Parathyroid adenoma (tissue), 2 donors: ENCODE measurements around the gene HERC5.
"Not testable (repeated sequence)": the region's sequence is repeated elsewhere in the genome, so short reads cannot be mapped to it uniquely, and the experiment has no call there.

Experiments used
- H2AFZ ChIP-seq: fragments of 300-600 bp; sonication (generic); one replicate; pipeline ENCODE4 v1.7.0; 2017; ENCODE audit warnings: antibody characterized with exemption, mild to moderate bottlenecking
- H3K27ac ChIP-seq: fragments of 300-600 bp; sonication (generic); one replicate; pipeline ENCODE4 v1.7.0; 2017
- H3K27me3 ChIP-seq: fragments of 300-600 bp; sonication (generic); one replicate; pipeline ENCODE4 v1.7.0; 2017; ENCODE audit warnings: low read length; ENCODE audit not compliant: control insufficient read depth, insufficient read depth
- H3K36me3 ChIP-seq: fragments of 300-600 bp; sonication (generic); one replicate; pipeline ENCODE4 v1.7.0; 2017; ENCODE audit warnings: low read length; ENCODE audit not compliant: control insufficient read depth, insufficient read depth
- H3K4me1 ChIP-seq: fragments of 300-600 bp; sonication (generic); one replicate; pipeline ENCODE4 v1.7.0; 2017; ENCODE audit warnings: control low read depth
- H3K4me2 ChIP-seq: fragments of 300-600 bp; sonication (generic); one replicate; pipeline ENCODE4 v1.7.0; 2017; ENCODE audit warnings: low read length
- H3K4me3 ChIP-seq: fragments of 300-600 bp; sonication (generic); one replicate; pipeline ENCODE4 v1.7.0; 2017; ENCODE audit warnings: low read depth, low read length
- H3K79me2 ChIP-seq: fragments of 300-600 bp; sonication (generic); one replicate; pipeline ENCODE4 v1.7.0; 2017; ENCODE audit warnings: control low read depth
- H3K9ac ChIP-seq: fragments of 300-600 bp; sonication (generic); one replicate; pipeline ENCODE4 v1.7.0; 2017; ENCODE audit warnings: mild to moderate bottlenecking
- H3K9me3 ChIP-seq: fragments of 300-600 bp; sonication (generic); one replicate; pipeline ENCODE4 v1.7.0; 2017; ENCODE audit warnings: low read length; ENCODE audit not compliant: control insufficient read depth
- TF ChIP-seq, protein P1 (sequence below): fragments of 300-600 bp; sonication (generic); IDR thresholded peaks from one replicate; pipeline ENCODE4 v1.7.0; 2017; ENCODE audit warnings: antibody characterized with exemption, mild to moderate bottlenecking
- donor health status: primary hyperparathyroidism.

Gene HERC5

DNA sequence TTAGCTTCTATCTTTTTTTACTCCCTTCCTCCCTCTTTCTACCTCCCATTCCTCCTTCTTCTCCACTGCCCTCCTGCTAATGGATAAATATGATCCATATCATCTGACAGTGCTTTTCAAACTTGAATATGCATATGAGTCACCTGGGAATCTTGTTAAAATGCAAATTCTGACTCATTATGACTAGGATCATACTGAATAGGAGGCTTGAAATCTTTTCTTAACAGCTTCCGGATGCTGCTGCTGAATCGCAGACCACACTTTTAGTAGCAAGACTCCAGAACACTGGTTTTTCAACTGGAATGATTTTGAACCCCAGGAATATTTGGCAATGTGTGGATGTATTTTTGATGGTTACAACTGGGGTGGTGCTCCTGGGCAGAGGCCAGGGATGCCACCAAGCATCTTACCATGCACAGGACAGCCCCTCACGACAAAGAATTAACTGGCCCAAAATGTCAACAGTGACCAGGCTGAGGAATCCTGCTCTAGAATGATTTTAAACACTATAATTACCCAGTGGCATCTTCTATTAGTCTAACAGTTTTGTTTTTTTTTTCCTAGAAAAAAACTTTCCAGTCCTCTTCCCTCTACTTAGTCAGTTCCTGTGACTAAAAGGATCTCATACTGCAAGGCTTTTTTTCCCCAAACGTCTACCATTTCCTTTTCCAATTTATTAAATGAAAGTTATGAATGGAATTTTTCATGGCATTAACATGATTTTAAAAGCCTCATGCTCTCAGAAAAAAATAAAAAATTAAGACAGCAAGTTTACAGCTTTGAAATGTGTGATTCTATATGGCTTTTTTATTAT lies 77.2 kb downstream of the HERC5 start:
- Histone ChIP-seq H2AFZ (no peak overlapping the region), H3K27me3 (no peaks in the 10 kb centered on the region), H3K36me3 (no peaks in the 10 kb centered on the region), H3K27ac (no peak overlapping the region), H3K9ac (no peak overlapping the region), H3K4me3 (no peak overlapping the region), H3K79me2 (no peaks in the 10 kb centered on the region), H3K4me2 (no peak overlapping the region), H3K9me3 (no peaks in the 10 kb centered on the region), H3K4me1 (no peaks in the 10 kb centered on the region)
- TF ChIP-seq, protein P1, sequence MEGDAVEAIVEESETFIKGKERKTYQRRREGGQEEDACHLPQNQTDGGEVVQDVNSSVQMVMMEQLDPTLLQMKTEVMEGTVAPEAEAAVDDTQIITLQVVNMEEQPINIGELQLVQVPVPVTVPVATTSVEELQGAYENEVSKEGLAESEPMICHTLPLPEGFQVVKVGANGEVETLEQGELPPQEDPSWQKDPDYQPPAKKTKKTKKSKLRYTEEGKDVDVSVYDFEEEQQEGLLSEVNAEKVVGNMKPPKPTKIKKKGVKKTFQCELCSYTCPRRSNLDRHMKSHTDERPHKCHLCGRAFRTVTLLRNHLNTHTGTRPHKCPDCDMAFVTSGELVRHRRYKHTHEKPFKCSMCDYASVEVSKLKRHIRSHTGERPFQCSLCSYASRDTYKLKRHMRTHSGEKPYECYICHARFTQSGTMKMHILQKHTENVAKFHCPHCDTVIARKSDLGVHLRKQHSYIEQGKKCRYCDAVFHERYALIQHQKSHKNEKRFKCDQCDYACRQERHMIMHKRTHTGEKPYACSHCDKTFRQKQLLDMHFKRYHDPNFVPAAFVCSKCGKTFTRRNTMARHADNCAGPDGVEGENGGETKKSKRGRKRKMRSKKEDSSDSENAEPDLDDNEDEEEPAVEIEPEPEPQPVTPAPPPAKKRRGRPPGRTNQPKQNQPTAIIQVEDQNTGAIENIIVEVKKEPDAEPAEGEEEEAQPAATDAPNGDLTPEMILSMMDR = no peak

DNA sequence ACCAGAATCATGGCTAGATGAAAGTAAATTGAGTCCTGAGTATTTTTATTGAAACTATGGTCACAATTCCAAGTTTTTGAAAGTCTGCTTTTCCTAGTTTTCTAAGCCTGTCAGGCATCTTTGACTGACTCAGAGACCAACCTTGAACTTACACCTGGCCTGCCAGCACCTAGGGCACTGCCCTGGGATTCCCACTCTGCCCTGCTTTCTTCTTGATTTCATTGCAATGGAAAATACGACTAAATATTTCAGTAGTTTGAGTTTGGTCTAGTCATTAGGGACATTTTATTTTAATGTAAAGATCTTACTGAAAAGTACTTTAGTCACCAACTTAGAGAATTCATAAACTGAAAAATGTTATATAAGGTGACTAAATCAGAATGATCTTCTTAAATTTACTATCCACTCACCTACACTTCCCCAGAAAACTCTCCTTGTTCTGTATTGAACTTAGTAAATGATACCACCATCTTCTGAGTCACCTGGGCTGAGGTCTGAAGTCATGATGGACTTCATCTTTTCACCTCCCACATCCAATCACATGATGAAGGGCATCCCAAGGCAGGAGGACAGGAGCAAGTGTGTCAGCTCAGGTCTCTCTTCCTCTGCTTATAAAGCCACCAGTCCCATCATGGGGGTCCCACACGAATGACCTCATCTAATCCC lies 78.3 kb downstream of the HERC5 start:
- Histone ChIP-seq H3K79me2 (no peaks in the 10 kb centered on the region), H3K4me1 (no peaks in the 10 kb centered on the region), H2AFZ (no peak overlapping the region), H3K4me2 (no peak overlapping the region), H3K36me3 (no peaks in the 10 kb centered on the region), H3K27me3 (no peaks in the 10 kb centered on the region), H3K27ac (no peak overlapping the region), H3K4me3 (no peak overlapping the region), H3K9me3 (no peaks in the 10 kb centered on the region), H3K9ac (no peak overlapping the region)
- TF ChIP-seq, protein P1 = no peak

DNA sequence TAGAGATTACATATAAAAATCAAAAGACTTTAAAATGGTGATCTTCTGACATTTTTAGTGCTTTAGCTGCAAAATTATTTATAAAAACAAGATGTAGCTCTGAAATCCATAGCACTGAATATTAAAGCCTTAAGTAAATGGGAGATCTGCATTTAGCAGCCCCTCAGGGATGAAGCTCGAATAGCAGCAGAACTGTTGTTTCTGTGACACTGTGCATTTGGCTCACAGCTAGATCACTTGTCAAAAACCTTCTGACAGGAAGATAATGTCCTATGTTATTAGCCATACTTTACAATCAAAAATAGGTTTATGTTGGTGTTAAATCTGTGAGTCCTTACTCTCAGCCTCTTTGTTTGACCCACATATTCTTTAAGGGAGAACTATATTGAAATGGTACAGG lies 80.8 kb downstream of the HERC5 start:
- no peak overlapping the region for H3K4me3 ChIP-seq
- no peak overlapping the region for H2AFZ ChIP-seq
- no peak overlapping the region for H3K4me2 ChIP-seq
- H3K4me1 ChIP-seq = no peaks in the 10 kb centered on the region
- H3K9ac ChIP-seq = no peak overlapping the region
- H3K79me2 ChIP-seq = no peaks in the 10 kb centered on the region
- H3K36me3 ChIP-seq = no peaks in the 10 kb centered on the region
- no peak overlapping the region for H3K27ac ChIP-seq
- H3K27me3 ChIP-seq = no peaks in the 10 kb centered on the region
- TF ChIP-seq, protein P1 = no peak
- H3K9me3 ChIP-seq = no peaks in the 10 kb centered on the region

DNA sequence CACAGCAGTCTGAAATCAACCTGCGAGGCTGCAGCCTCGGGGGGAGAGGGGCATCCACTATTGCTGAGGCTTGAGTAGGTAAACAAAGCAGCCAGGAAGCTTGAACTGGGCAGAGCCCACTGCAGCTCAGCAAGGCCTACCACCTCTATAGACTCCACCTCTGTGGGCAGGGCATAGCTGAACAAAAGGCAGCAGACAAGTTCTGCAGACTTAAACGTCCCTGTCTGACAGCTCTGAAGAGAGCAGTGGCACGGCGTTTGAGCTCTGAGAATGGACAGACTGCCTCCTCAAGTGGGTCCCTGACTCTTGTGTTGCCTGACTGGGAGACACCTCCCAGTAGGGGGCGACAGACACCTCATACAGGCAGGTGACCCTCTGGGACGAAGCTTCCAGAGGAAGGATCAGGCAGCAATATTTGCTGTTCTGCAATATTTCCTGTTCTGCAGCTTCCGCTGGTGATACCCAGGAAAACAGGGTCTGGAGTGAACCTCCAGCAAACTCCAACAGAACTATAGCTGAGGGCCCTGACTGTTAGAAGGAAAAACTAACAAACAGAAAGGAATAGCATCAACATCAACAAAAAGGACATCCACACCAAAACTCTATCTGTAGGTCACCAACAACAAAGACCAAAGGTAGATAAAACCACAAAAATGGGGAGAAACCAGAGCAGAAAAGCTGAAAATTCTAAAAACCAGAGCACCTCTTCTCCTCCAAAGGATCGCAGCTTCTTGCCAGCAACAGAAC lies 82.6 kb downstream of the HERC5 start:
- not testable (repeated sequence) for H3K27me3 ChIP-seq, H3K4me3 ChIP-seq, H3K4me2 ChIP-seq, H3K36me3 ChIP-seq, H3K27ac ChIP-seq, H3K9me3 ChIP-seq, H3K4me1 ChIP-seq, H3K79me2 ChIP-seq, H3K9ac ChIP-seq
- peak overlapping the region; percentile 70 for H2AFZ ChIP-seq
- TF ChIP-seq, protein P1 = peak; percentile 60
